Duodenal mucosa (tissue), 2 donors: Measurements from ENCODE around the gene ZNHIT3.

ENCODE experiments used
- H3K27ac ChIP-seq: one replicate; pipeline ENCODE4 v1.7.0; 2013; ENCODE audit warnings: low read depth, low read length
- H3K27me3 ChIP-seq, 2 donors: one replicate each; pipeline ENCODE4 v1.7.0; 2013; ENCODE audit warnings: low read length in 2 of 2, control low read depth in 1 of 2; ENCODE audit not compliant: insufficient read depth in 2 of 2, control insufficient read depth in 1 of 2
- H3K36me3 ChIP-seq, 2 donors: one replicate each; pipeline ENCODE4 v1.7.0; 2013; ENCODE audit warnings: low read length in 2 of 2, control low read depth in 1 of 2; ENCODE audit not compliant: insufficient read depth in 2 of 2, control insufficient read depth in 1 of 2
- H3K4me1 ChIP-seq, 2 donors: one replicate each; pipeline ENCODE4 v1.7.0; 2013; ENCODE audit warnings: low read length in 2 of 2, control low read depth in 1 of 2; ENCODE audit not compliant: insufficient read depth in 2 of 2, control insufficient read depth in 1 of 2
- H3K4me3 ChIP-seq, 2 donors: one replicate each; pipeline ENCODE4 v1.7.0; 2013; ENCODE audit warnings: low read length in 2 of 2, low read depth in 1 of 2
- H3K9ac ChIP-seq, 2 donors: one replicate each; pipeline ENCODE4 v1.7.0; 2013; ENCODE audit warnings: low read length in 2 of 2, low read depth in 1 of 2
- H3K9me3 ChIP-seq, 2 donors: one replicate each; pipeline ENCODE4 v1.7.0; 2013; ENCODE audit warnings: low read length in 2 of 2, control low read depth in 1 of 2; ENCODE audit not compliant: control insufficient read depth in 1 of 2

ZNHIT3 gene

DNA sequence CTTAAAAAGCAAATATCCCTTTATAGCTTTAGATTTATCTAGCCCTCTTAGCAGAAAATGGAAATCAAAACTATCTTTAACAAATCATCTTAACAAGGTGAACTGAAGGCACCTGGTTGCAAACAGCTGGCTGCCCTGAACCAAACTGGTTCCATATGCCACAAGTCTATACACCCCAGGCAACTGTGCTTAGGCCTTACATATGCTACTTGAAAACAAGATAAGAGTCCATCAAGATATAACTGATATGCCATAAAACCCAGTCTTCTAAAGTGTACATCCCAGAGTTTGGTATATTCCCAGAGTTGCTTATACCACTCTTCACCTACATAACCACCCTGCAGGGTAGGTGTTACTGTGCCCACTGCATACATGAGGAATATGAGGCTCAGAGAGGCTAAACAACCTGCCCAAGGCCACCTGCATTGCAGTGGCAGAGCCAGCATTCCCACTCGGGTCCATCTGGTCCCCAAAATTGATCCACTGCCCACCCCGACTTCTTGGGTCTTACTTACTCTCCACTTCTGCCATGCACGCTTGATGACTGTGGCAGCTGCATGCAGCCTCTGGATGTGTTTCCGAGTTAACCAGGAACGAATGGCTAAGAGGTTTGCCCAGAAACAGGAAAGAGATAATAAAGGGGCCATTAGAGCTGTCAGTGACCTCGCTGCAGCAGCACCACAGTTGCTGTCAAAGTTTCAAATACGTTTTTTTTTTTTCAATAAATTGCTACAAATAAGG, 12.2 kb downstream of the ZNHIT3 start:
- H3K27me3 ChIP-seq: no peaks in the 10 kb centered on the region
- no peak overlapping the region for H3K9ac ChIP-seq
- no peak overlapping the region for H3K4me3 ChIP-seq
- H3K9me3 ChIP-seq: no peaks in the 10 kb centered on the region
- peaks cover 31 to 75% of the 10 kb centered on the region in 2 donors for H3K36me3 ChIP-seq
- no peak overlapping the region for H3K27ac ChIP-seq
- H3K4me1 ChIP-seq: no peaks in the 10 kb centered on the region

GRCh38 chr17:36500745-36501225, 14.3 kb downstream of the ZNHIT3 start:
- no peak overlapping the region for H3K27ac ChIP-seq
- H3K36me3 ChIP-seq: peaks cover 32 to 74% of the 10 kb centered on the region in 2 donors
- H3K4me1 ChIP-seq: no peaks in the 10 kb centered on the region
- H3K27me3 ChIP-seq: no peaks in the 10 kb centered on the region
- no peak overlapping the region for H3K9ac ChIP-seq
- H3K9me3 ChIP-seq: no peaks in the 10 kb centered on the region
- no peak overlapping the region for H3K4me3 ChIP-seq

DNA sequence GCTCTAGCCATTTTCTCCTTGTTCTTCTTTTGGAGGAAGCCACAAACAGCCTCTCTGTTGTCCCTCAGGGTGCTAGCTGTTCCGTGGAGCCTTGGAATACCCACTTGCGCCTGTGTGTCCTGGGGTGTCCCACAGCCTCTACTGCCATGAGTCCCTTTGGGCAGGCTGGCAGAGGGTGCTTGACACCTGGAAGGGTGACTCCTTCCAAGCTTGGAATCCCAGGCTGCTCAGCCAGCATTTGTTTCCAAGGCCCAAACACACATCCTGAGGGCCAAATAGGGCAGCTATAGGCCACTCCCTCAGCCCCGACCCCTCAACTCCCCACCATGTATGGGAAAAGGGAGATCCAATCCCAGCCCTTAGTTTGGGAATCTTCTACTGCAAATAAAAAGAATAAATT, 14.9 kb downstream of the ZNHIT3 start:
- no peak overlapping the region for H3K9ac ChIP-seq
- peaks cover 32 to 74% of the 10 kb centered on the region in 2 donors for H3K36me3 ChIP-seq
- no peak overlapping the region for H3K27ac ChIP-seq
- no peaks in the 10 kb centered on the region for H3K4me1 ChIP-seq
- H3K4me3 ChIP-seq: no peak overlapping the region
- H3K9me3 ChIP-seq: no peaks in the 10 kb centered on the region
- H3K27me3 ChIP-seq: no peaks in the 10 kb centered on the region

DNA sequence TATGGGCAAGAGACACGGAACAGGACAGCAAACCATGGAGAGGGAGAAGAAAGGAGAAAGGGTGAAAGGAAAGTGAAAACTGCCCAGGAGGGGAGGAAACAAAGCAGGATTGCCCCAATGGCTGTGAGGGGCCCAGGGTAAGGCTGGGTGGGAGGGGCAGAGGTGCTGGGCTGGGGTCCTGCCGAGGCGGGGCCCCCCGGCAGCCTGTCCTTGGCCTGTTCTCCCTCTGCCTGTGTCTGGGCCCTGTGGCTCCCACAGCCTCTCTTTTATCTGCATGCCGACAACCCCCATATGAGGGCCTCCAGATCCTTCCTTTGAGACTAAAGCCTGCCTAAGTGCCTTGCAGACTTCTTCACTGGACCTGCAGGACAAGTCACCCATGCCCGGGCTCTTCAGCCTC, 15.5 kb downstream of the ZNHIT3 start:
- H3K36me3 ChIP-seq: peaks cover 29 to 75% of the 10 kb centered on the region in 2 donors

DNA sequence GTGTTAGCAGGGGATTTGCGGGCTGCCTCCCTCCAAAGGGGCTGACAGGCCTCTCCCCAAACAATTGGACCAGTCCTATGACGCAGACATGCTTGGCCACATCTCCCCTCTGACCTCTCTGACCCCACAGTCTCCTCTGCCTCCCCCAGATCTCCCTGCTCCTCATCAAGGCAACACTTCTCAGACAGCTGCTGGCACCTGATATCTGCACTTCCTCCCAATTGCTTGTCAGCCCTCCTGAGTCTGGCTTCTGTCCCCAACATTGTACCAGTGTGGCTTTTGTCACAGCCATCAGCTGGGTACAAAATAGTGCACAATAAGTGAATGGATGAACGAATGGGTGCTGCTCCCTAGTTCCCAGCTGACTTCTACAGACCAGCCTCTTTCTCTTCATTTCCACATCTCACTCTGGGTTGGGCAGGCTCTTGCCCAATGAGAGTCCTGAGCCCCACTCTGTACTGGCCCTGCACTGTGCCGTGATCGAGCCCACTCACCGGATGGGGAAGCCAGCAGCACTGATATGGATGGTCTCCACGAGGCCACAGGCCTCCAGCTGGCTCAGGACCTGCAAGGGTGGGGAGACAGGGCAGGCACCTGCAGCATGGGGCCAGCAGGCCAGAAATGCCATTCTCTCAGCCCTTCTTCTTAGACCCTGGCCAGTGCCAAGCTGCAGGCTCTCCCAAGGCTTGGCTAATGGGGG, 17.1 kb downstream of the ZNHIT3 start:
- Histone ChIP-seq H3K9me3 (no peaks in the 10 kb centered on the region), H3K27me3 (no peaks in the 10 kb centered on the region), H3K4me3 (no peak overlapping the region), H3K4me1 (no peaks in the 10 kb centered on the region), H3K36me3 (peaks cover 23 to 77% of the 10 kb centered on the region in 2 donors), H3K9ac (no peak overlapping the region), H3K27ac (no peak overlapping the region)

More for the DNA sequence above, 15.5 kb downstream of the ZNHIT3 start:
- no peak overlapping the region for H3K4me3 ChIP-seq
- no peak overlapping the region for H3K9ac ChIP-seq
- no peaks in the 10 kb centered on the region for H3K9me3 ChIP-seq
- H3K4me1 ChIP-seq: no peaks in the 10 kb centered on the region
- no peak overlapping the region for H3K27ac ChIP-seq
- H3K27me3 ChIP-seq: no peaks in the 10 kb centered on the region

GRCh38 chr17:36504156-36504545, 17.7 kb downstream of the ZNHIT3 start:
- no peak overlapping the region for H3K4me3 ChIP-seq
- no peaks in the 10 kb centered on the region for H3K4me1 ChIP-seq
- H3K27ac ChIP-seq: no peak overlapping the region
- peaks cover 19 to 77% of the 10 kb centered on the region in 2 donors for H3K36me3 ChIP-seq
- H3K9me3 ChIP-seq: no peaks in the 10 kb centered on the region
- H3K9ac ChIP-seq: no peak overlapping the region
- no peaks in the 10 kb centered on the region for H3K27me3 ChIP-seq

DNA sequence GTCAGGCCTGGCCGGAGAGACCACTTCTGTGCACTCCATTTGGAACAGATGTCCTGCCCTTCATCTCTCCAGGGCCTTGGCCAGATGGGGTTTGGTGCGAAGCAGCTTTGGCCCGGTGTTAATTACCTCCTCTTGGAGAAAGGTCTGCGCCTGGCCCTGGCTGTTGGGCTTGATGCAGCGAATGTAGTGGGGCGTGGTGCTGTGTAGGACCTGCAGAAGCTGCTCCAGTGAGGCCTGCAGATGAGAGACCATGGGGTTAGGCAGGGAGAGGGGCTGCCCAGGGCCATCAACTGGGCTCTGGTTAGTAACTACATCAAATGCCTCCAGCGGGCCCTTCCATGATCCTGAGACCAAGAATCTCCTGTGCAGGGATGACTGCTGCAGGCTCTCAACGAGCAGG, 18.7 kb downstream of the ZNHIT3 start:
- no peaks in the 10 kb centered on the region for H3K27me3 ChIP-seq
- no peak overlapping the region for H3K27ac ChIP-seq
- peaks cover 19 to 84% of the 10 kb centered on the region in 2 donors for H3K36me3 ChIP-seq
- no peaks in the 10 kb centered on the region for H3K4me1 ChIP-seq
- no peak overlapping the region for H3K9ac ChIP-seq
- H3K9me3 ChIP-seq: no peaks in the 10 kb centered on the region
- no peak overlapping the region for H3K4me3 ChIP-seq

- H3K9ac ChIP-seq: no peak overlapping the region
- H3K27me3 ChIP-seq: no peaks in the 10 kb centered on the region
- no peaks in the 10 kb centered on the region for H3K9me3 ChIP-seq
- no peak overlapping the region for H3K27ac ChIP-seq
- H3K4me1 ChIP-seq: no peaks in the 10 kb centered on the region
- H3K4me3 ChIP-seq: no peak overlapping the region
- peaks cover 22 to 87% of the 10 kb centered on the region in 2 donors for H3K36me3 ChIP-seq
Measured at GRCh38 chr17:36506249-36506826, 19.9 kb downstream of the ZNHIT3 start.

- H3K9ac ChIP-seq: no peak overlapping the region
- no peaks in the 10 kb centered on the region for H3K27me3 ChIP-seq
- no peak overlapping the region for H3K4me3 ChIP-seq
- H3K4me1 ChIP-seq: no peaks in the 10 kb centered on the region
- no peaks in the 10 kb centered on the region for H3K9me3 ChIP-seq
- H3K36me3 ChIP-seq: peaks cover 21 to 89% of the 10 kb centered on the region in 2 donors
- no peak overlapping the region for H3K27ac ChIP-seq
Measured at GRCh38 chr17:36506831-36507230, 20.4 kb downstream of the ZNHIT3 start.

DNA sequence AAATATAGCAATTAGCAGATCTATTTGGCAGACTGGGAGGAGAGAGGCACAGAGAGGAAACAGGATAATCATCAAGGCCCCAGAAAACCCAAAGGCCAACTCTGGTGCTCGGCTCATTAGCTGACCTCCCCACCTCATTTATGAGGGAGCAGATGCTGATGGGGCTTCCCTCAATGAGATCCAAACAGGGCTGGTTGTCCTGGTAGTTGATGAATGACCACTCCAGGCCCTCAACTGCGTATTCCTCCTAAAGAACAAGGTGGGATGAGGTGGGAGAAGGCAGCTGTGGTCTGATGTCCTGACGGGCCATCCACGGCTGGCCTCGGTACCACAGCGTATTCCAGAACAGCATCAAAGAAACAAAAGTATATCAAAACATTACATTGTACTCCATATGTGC, 20.8 kb downstream of the ZNHIT3 start:
- Histone ChIP-seq H3K4me3 (no peak overlapping the region), H3K36me3 (peaks cover 21 to 87% of the 10 kb centered on the region in 2 donors), H3K9me3 (no peaks in the 10 kb centered on the region), H3K9ac (no peak overlapping the region), H3K4me1 (no peaks in the 10 kb centered on the region), H3K27me3 (no peaks in the 10 kb centered on the region), H3K27ac (no peak overlapping the region)
